C4-2B (cell line): Measurements from ENCODE around the gene SMYD5.

Source experiments
- CTCF ChIP-seq: fragments of 450-650 bp; conservative IDR thresholded peaks from 2 replicates; pipeline ENCODE4 v1.5.1; 2017; ENCODE audit warnings: mild to moderate bottlenecking
- ZFX ChIP-seq: fragments of 450-650 bp; IDR thresholded peaks from 2 replicates; pipeline ENCODE4 v1.6.1; 2017

GRCh38 chr2:73212098-73212447 lies 2.0 kb upstream of the SMYD5 start:
- no peak for TF ChIP-seq CTCF
- no peak for TF ChIP-seq ZFX
